Right ventricle myocardium superior (tissue), 1 donor: ENCODE results near the gene DMD. TPM values are rescaled to one million over a fixed set of nuclear protein-coding genes. Genes with fewer than 3 reads are reported as not detected.

ENCODE experiments used
- ATAC-seq: fragments of 200-7000 bp; cut with Tn5 transposase; one replicate; pipeline ENCODE4 v1.9.1; 2020; ENCODE audit warnings: mild to moderate bottlenecking; ENCODE audit not compliant: poor library complexity
- DNase-seq: peaks from one replicate; pipeline ENCODE4 v3.0.0-alpha.2; 2020
- intact Hi-C: fragments of 100-400 bp; cut with DNase I; formaldehyde crosslinking; loops from one replicate; pipeline ENCODE4 v1.11.2; 2022
- total RNA-seq: library from RNA; stranded (reverse); fragmentation: NEBNext Ultra II Directional; extraction: Animal tissue kit (Norgen Biotek cat#: 25700); gene quantifications from one replicate; pipeline ENCODE4 v1.2.1, GENCODE V29; 2021
- donor health status: DM: no; HTN: yes; CAD: no; lungs with severe emphysema.

Gene DMD
- total RNA-seq, 1 donor from 2014 or later: 135 TPM

DNA sequence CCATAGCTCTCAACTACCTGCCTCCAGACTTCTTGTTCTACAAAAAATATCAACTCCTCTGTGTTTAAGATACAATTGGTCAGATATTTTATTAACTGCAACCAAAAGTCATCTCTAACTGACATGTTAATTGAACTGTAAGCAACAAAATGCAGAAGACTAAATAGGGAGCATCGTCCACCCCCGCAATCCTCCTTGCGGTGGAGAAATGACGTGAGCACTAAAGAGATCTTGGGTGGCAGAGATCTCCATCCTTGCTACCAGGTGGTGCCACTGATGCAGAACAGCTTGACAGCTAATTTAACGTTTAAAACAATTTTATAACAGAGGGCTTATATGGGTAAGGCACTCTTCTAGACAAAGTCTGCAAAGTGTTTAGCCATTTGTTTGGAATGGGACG is 1975.1 kb downstream of the DMD start:
- ATAC-seq (no peak), DNase-seq (no peak)
- intact Hi-C loops: no loop called here

DNA sequence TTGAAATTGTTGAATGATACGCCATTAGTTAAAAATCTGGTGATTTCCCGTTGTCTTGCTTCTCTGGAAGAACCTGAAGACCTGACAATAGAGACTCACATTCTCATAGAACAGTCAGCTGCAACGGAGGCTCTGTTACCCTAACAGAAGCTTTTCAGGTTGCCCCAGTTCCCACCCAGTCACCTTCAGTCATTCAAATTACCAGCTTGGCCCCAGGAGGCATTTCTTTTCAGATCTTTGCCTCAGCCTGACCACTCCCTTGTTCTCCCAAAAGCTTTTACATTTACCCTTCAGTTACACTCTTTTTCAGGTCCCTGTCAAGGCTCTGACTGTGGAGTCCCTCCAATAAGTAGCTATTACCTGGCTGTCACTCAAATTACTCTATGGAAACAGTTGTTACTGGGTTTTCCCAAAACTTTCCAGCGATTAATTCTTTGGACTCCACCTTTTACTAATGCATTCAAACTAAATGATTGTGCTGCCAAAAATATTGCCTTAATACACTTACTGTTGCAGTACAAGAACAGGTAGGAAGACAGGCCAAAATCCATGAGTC is 1977.3 kb downstream of the DMD start:
- DNase-seq (no peak), ATAC-seq (no peak)
- intact Hi-C loops: no loop called here

DNA sequence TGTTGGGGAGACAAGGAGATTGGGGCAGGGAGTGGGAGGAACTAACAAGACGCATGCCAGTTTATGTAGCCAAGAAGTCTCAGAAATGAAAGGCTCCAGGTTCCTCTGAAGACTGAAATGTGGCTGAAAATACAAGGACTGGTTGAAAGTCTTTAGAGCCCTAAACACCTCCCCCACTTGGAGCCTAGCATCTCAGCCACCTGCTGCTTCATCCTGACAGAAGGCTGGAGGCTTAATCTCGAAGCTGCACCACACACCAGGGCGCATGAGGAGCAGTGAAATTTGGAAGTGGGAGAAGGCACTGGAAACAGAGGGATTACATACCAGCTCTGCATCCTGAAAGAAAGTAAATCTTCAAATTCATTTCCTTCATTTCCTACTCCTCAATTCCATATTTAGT is 1978.8 kb downstream of the DMD start:
- DNase-seq (no peak), ATAC-seq (no peak)
- intact Hi-C loops: no loop called here

DNA sequence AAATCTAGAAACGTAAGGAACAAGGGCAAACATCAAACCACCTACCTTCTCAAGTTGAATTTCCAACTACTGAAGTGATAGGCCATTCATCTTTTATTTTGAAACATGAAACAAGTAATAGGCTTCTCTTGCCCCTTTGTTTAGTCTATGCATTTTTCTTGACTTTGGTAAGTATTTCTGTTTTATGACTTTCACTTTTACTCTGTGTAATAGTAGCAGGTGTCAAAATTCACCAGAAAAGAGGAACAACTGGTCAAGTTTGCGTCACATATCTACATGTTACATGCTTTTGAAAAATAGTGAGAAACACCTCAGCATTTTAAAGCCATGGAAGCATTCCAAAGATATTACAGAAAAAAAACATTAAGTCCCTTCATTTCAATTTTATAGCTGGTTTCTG is 1982.4 kb downstream of the DMD start:
- no peak for ATAC-seq

DNA sequence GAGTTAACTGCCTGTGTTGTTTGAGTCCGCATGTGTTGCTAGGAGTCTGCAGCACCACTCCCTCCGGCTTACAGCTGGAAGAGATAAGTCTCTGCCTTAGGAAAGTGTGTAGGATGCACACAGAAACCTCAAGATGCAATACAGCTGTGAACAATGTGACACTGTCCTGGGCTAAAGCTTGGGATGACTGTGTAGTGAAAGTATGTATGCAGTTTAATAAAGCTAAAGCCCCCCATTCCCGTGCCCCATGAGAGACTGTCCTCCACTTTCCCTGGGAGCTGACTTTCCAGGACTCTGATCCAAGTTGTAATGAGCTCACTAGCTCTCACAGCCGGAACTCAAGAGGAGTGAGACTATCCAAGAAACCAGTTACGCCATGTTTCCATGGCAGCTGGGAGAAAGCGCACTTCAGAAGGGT is 1982.9 kb downstream of the DMD start:
- intact Hi-C loops: no loop called here
- ATAC-seq (peak; percentile 83), DNase-seq (peak; percentile 34)

More for the DNA sequence above, 1982.4 kb downstream of the DMD start:
- intact Hi-C loops: no loop called here
- DNase-seq: no peak

DNA sequence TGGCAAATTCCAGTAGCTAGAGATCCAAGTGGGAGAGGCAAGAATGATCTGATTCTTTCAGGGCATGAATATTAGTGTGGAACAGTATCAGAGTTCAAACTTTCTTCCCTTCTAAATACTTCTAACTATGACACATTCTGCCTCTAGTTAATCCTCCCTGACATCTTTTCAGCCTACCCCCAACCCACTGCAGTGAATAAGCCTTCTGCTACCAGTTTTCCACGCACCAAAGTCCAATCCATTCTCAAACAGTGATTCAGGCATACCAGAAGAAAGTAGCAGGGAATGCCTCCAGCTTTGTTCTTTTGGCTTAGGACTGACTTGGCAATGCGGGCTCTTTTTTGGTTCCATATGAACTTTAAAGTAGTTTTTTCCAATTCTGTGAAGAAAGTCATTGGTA is 1984.1 kb downstream of the DMD start:
- intact Hi-C loops: no loop called here
- peak; percentile 36 for ATAC-seq
- no peak for DNase-seq

DNA sequence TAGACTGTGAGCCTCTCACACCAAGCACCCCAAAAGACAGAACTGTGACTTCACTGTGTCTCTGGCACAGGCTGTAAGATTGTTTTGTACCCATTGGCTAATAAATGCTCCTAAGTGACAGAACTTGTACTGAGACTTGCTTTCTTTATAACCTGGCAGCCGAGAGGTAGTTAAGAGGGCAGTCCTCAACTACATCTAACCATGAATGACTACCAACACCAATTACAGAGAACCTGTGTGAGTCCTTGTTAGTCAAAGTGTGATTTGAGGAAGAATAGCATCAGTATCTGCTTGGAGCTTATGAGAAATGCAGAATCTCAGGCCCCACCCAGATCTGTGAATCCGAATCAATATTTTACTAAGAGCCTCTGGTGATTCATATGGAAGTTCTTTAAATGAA is 1985.5 kb downstream of the DMD start:
- ATAC-seq (no peak), DNase-seq (no peak)
- intact Hi-C loops: no loop called here

DNA sequence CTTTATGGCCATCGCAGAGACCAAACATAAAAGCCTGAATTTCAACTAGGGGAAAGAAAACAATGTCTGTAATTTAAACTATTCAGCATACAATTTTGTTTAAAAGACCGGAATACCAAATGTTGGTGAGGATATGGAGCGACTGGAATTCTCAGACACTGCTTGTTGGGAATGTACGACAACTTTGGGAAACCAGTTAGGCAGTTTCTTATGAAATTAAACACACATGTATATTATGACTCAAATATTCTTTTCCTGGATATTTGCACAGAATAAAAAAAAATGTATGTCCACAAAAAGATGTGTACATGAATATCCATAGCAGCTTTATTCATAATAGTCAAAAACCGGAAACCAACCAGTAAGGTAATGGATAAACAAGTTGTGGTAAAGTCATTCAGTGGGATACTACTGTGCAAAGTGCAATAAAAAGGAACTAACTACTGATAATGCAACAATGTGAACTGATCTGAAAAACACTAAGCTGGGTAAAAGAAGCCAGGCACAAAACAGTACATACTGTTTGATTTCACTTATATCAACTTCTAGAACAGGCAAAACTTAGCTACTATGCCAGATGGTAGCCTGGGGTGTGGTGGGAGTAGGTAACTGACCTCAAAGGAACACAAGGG is 1986.9 kb downstream of the DMD start:
- DNase-seq (no peak), ATAC-seq (no peak)
- intact Hi-C loops: no loop called here

DNA sequence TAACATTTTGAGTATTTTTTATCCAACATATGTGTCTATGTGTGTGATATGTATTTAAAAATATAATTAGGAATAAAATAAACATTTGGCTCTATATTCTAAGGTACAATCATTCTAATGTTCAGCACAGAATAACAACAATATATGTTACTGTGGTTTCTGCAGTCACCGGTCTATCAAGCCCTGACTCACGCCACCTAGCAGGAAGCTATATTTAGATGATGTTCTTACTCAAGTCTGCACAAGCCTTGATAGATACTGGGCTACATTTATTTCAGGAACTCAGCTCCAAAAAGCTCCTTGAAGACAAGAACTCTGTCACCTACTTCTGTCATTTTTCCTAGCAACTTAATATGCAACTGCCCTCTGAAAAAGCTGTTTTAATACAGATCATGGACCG is 1987.5 kb downstream of the DMD start:
- intact Hi-C loops: no loop called here
- DNase-seq: no peak
- no peak for ATAC-seq

DNA sequence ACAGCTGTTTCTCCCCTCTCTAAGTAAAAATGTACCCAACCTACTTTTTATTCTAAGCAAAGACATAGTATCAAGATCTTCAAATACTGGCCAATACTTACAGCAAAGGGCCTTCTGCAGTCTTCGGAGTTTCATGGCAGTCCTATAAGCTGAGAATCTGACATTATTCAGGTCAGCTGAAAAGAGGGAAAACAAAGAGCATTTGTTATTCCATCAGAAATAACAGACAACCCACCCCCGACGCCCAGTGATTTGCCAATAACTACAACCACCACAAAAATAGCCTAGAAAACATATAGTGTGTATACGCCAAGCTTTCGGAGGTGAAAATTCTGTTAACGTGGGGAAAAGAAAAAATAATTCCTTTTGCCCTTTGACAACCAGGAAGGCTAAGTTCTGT is 1988.4 kb downstream of the DMD start:
- ATAC-seq: no peak
- intact Hi-C loops: no loop called here
- DNase-seq: no peak

DNA sequence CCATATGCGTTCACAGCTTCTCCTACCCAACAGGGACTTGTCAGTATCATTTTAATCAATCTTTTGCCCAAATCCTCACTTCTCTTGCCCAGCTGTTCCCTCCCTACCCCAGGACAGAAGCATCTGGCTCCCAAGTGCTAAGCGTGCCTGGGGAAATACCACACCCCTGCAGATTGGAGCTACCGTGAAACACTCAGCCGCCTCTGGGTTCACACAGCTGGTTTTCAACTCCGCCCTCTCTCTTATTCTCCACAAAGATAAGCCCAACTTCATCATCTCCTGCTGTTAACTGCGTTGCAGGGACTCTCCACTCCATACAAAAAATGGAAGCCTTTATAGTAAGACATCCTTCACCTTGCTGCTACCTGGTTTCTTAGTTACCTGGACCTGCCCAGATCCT is 1992.2 kb downstream of the DMD start:
- no peak for DNase-seq
- no peak for ATAC-seq
- intact Hi-C loops: no loop called here

DNA sequence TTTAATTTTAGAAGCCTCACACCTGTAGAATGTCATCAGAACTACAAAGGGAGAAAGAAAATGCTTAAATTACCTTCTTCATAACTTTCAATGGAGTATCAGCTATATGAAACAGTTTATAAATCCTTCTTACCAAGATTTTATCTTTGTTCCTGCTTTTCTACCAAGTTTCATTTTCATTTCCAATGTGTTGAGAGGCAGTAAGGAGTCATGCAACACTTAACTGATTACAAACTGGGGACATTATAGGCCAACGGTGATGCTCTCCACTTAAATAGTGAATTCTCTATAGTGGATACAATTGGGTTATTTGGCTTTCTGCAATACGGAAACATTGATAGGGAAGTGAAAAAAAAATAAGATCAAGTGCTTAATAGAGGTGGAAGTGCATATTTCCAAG is 1994.3 kb downstream of the DMD start:
- ATAC-seq (no peak), DNase-seq (no peak)
- intact Hi-C loops: no loop called here

DNA sequence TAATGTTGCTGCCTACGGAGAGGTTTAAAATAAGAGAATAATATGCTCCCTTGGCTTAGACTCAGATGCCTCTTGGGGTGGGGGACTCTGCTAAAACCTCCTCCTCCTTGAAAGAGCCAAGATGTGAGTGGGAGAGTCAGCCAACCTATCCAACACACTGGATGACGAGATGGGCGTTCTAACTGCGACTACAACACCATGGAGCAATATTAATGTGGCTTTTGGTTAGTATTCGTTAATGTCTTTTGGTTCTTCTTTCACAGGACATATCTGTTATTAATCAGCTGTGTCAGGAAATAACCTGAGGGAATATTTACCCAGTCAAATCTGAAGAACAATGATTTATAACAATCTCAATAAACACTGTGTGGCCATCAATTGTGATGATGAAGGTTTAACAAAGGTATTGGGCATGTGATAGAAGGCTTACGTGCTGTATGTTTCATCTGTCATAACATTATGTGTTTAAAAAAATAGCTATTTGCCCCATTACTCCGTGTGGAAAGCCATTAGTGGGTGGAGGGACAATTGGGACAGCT is 1996.0 kb downstream of the DMD start:
- no peak for ATAC-seq
- intact Hi-C loops: no loop called here
- no peak for DNase-seq

DNA sequence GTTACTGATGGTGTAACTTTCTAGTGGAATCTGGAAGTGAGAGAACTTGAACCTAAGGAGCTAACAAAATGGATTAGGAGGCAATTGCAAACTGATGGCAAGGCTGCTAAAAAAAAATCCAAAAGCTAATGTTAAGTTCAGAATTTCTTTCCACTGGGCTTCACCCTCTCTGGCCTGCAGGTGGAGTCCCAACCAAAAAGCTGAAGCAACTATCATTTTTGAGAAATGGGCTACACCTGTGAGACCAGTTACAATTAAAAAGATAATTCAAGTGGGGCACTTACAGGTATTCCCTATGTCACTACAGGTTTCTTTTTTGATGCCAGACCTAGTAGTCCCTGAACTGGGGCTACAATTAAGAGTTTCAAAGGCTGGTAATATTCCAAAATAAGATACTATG is 1997.4 kb downstream of the DMD start:
- intact Hi-C loops: no loop called here
- DNase-seq (no peak), ATAC-seq (peak; percentile 48)

DNA sequence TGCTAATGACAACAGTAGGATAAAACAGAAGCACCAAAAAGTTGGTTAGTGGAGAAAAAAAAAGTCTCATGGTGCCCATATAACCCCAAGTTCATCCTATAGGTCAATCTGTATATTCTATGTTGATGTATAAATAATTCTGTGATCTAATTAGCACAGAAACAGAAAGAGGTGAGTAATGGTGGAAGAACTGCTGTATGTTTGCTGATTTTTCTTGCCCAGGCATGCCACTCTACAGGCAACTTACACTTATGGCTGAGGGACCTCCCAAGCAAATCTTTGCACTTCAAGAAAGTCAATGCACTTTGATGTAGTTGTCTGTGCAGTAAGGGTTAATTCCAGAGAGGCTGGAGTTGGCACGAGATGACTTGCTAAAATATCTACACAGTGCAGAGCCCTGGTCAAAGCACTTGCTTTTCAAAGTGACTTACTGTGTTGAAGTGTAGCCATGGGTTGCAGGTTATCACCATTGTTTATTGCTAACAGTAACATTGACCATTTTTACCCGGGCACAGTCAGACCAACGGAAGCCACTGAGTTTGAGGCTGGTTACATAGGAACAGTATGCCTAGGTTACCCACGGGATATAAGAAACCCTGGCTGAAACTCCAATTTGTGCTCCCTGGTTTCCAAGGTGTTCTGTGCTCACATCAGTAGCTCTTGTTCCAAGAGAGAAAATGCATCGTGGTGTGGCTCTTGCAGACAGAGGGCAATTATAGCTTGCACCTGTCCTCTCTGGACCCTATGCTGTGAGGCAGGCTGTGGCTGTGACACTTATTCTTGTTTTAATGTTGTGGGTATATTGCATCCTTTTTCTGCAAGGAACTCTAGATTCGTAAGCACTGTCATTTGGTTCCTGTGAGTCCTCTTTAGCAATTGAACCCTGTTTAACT is 1998.2 kb downstream of the DMD start:
- DNase-seq (no peak), ATAC-seq (peak; percentile 59)
- intact Hi-C loops: no loop called here

DNA sequence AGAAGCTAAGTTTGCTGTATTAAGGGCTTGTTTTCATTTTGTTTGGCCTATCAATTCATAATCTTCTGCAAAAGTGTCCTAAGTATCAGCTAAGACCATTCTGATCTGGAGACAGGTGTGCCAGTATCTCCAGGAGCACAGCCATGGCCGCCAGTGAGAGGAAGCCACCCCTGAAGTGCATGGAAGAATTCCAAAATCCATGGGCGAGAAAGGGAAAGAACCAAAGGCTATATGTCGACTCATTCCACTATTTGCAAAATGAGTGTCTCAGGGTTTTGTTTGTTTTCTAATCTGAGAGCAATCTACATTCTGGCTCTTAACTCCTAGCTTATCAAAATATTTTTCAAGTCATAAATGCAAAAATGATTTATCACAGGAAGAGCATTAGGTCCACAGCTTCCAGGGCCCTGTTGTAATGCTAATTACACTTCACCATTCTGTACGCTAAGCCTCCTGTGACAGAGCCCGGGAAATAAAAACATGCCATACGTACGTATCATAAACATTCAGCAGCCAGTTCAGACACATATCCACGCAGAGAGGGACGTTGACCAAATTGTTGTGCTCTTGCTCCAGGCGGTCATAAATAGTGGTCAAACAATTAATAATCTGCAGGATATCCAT is 2002.2 kb downstream of the DMD start:
- intact Hi-C loops: no loop called here
- DNase-seq (no peak), ATAC-seq (no peak)

DNA sequence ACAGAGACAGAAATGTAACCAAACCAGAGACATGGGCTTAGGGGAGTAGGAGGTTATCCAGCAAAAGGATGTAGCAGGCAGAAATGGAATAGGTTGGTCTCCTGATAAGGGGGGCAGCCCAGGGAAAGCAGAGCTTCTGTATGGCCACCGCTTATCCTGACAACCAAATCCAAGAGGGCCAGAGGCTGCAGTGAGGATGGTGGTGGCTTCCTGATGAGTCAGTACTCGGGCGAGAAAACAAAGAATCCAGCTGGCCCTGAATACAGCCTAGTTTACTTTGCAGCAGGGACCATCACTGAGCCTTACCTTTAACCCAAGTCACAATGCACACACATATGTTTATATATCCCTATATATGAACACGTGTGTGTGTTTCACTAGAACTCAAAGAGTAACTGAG is 2009.8 kb downstream of the DMD start:
- ATAC-seq (no peak), DNase-seq (no peak)
- intact Hi-C loops: no loop called here

DNA sequence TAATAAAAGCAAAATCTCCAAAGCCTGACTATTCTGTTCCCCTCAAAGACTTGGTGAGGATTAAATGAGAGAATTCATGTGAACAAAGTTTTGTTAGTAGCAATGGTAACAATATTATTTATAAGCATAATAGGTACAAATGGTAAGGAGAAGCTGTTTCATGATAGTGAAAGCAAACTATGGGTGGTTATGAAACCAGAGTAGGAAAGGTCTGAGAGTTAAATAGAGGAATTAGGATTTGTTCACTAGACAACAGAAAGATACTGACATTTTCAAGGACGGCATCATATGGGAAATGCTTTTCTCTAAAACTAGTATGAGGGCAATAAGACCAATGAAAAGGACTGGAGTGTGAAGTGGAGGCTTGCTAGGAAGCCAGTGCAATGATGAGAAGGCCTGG is 2010.9 kb downstream of the DMD start:
- intact Hi-C loops: no loop called here
- no peak for ATAC-seq

DNA sequence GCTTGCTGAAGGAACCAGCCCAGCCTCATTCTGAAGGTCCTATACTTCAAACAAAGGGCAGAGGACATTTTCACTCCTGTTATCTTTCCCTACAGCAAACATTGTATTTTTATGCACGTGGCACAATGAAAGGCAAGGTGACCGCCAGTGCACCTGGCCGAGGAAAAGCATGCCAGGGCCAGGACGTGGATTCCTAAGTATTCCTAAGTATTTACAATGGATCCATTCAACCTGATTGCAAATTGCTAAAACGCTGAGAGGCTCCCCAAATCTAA is 2011.6 kb downstream of the DMD start:
- intact Hi-C loops: no loop called here
- ATAC-seq: no peak
- no peak for DNase-seq

More for the DNA sequence above, 2010.9 kb downstream of the DMD start:
- DNase-seq: no peak
